ENCODE data around the gene NPTX1. TPM values are rescaled to one million over a fixed set of nuclear protein-coding genes. Genes with fewer than 3 reads are reported as not detected.

Gene NPTX1
- total and polyA plus RNA-seq, 2 donors (not counting 1 experiment from before 2014, with no cell fraction given) = 0.07 to 0.57 TPM

DNA sequence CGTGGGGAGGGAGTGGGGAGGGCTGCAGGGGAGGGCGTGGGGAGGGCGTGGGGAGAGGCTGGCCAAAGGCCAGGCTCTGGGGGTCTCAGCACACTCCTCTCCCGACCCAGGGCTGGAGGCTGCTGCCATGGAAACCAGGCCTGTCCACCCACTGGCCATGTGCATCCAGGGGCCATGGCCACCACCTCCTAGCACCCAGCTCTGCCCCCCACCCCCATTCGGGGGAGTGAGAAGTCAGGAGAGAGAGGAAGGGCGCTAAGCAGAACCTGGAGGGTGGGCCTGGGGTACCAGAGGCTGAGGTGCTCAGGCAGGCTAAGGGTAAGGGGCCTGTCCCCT, 31.8 kb downstream of the NPTX1 start:
- Histone ChIP-seq H3K27me3 (replicated peaks in 1 of 4; ENCODE audit: control extremely low read depth in 1 of 4, control insufficient read depth in 3 of 4, insufficient read depth in 4 of 4, low read length in 3 of 4) (peaks cover 0 to 2% (median 0%) of the 10 kb centered on the region in 4 experiments), H3K27ac (ENCODE audit: low read length in 2 of 2) (no peak overlapping the region), H3K4me3 (ENCODE audit: control extremely low read depth in 1 of 5, extremely low read depth in 1 of 5, insufficient read depth in 1 of 5, low read depth in 2 of 5, low read length in 4 of 5) (no peak overlapping the region), H3K36me3 (replicated peaks in 1 of 2; ENCODE audit: control extremely low read depth in 1 of 2, control insufficient read depth in 1 of 2, extremely low read depth in 1 of 2, insufficient read depth in 2 of 2, low read length in 1 of 2) (no peaks in the 10 kb centered on the region), H3K4me1 (ENCODE audit: control insufficient read depth in 2 of 2, insufficient read depth in 2 of 2, low read length in 2 of 2) (no peaks in the 10 kb centered on the region), H3K9me3 (ENCODE audit: control extremely low read depth in 1 of 3, control insufficient read depth in 2 of 3, insufficient read depth in 1 of 3, low read length in 2 of 3) (peaks cover 0 to 13% (median 0%) of the 10 kb centered on the region in 3 donors), H3K9ac (ENCODE audit: low read length) (no peak overlapping the region), H3K79me2 (ENCODE audit: control insufficient read depth, insufficient read depth, low read length) (no peaks in the 10 kb centered on the region), H3K4me2 (replicated peaks; ENCODE audit: low read depth, low read length, poor library complexity, severe bottlenecking) (no peak overlapping the region), H4K20me1 (ENCODE audit: control insufficient read depth, insufficient read depth, low read length, poor library complexity, severe bottlenecking) (no peaks in the 10 kb centered on the region), H2AFZ (ENCODE audit: insufficient read depth, low read depth, low read length, poor library complexity, severe bottlenecking) (no peak overlapping the region)
- Mint-ChIP-seq H3K4me1 (no peaks in the 10 kb centered on the region), H3K9me3 (ENCODE audit: insufficient read depth) (no peaks in the 10 kb centered on the region), H3K27me3 (peaks cover 16% of the 10 kb centered on the region), H3K27ac (no peak overlapping the region), H3K4me3 (no peak overlapping the region)
- DNase-seq = no peak
- 94% methylated on average over 3 of the region's 6 CpGs for WGBS (ENCODE audit: insufficient coverage)
- no peak for ATAC-seq (ENCODE audit: low read depth)
- intact Hi-C loops (cut with micrococcal nuclease) = no loop called here
- POLR2A ChIA-PET = no interaction called here
- CTCF ChIA-PET = no interaction called here
- TF ChIP-seq EZH2 (IDR thresholded peaks at IDR 0.05; ENCODE audit: borderline replicate concordance, insufficient read depth, low read depth, low read length, poor library complexity, severe bottlenecking) = no peak
- TF ChIP-seq, protein P1, sequence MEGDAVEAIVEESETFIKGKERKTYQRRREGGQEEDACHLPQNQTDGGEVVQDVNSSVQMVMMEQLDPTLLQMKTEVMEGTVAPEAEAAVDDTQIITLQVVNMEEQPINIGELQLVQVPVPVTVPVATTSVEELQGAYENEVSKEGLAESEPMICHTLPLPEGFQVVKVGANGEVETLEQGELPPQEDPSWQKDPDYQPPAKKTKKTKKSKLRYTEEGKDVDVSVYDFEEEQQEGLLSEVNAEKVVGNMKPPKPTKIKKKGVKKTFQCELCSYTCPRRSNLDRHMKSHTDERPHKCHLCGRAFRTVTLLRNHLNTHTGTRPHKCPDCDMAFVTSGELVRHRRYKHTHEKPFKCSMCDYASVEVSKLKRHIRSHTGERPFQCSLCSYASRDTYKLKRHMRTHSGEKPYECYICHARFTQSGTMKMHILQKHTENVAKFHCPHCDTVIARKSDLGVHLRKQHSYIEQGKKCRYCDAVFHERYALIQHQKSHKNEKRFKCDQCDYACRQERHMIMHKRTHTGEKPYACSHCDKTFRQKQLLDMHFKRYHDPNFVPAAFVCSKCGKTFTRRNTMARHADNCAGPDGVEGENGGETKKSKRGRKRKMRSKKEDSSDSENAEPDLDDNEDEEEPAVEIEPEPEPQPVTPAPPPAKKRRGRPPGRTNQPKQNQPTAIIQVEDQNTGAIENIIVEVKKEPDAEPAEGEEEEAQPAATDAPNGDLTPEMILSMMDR (IDR thresholded peaks at IDR 0.05) = no peak

DNA sequence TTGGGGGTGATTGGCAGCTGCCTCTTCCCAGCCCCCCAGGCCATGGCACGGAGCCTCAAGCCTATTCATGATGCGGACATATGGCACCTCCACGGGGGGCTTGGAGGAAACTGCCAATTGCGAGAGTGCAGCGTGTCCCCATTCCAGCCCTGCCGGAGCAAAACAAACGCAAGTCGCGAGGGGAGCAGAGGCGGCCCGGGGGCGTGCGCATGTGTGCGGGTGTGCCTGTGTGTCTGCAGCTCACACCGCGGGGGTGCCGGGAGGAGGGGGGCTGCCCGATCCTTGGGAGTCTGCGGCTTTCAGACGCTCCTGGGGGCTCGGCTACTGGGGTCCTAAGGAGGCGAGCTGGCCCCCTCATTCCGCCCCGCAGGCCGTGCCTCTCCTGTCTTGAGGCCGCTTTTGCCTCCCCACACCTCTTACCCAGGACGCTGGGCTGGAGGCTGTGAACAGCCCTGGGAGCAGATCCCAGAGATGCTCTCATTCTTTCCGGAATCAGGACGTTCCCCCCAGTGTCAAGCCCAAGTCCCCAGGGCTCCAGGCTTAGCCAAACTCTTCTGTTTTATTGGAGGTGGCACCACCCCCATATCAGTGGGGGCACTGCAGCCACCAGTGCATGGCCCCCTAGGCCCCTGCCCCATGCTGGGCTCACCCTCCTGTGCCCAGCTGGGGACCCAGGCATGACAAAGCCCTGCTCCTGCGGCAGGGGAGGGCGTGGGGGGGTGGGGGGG, 32.3 kb downstream of the NPTX1 start:
- intact Hi-C loops (cut with micrococcal nuclease) = no loop called here
- ChIA-PET POLR2A (no interaction called here), CTCF (no interaction called here)
- H4K20me1 ChIP-seq (ENCODE audit: control insufficient read depth, insufficient read depth, low read length, poor library complexity, severe bottlenecking) = no peaks in the 10 kb centered on the region
- TF ChIP-seq, protein P1 (IDR thresholded peaks at IDR 0.05) = no peak
- TF ChIP-seq EZH2 (IDR thresholded peaks at IDR 0.05; ENCODE audit: borderline replicate concordance, insufficient read depth, low read depth, low read length, poor library complexity, severe bottlenecking) = no peak
- no peak overlapping the region for H3K4me3 ChIP-seq (ENCODE audit: control extremely low read depth in 1 of 5, extremely low read depth in 1 of 5, insufficient read depth in 1 of 5, low read depth in 2 of 5, low read length in 4 of 5)
- Mint-ChIP-seq H3K4me3 (no peak overlapping the region), H3K27ac (no peak overlapping the region), H3K27me3 (peaks cover 16% of the 10 kb centered on the region), H3K9me3 (ENCODE audit: insufficient read depth) (no peaks in the 10 kb centered on the region), H3K4me1 (no peaks in the 10 kb centered on the region)
- no peak overlapping the region for H2AFZ ChIP-seq (ENCODE audit: insufficient read depth, low read depth, low read length, poor library complexity, severe bottlenecking)
- H3K4me2 ChIP-seq (replicated peaks; ENCODE audit: low read depth, low read length, poor library complexity, severe bottlenecking) = no peak overlapping the region
- DNase-seq = no peak
- H3K79me2 ChIP-seq (ENCODE audit: control insufficient read depth, insufficient read depth, low read length) = peaks cover 2% of the 10 kb centered on the region
- no peak overlapping the region for H3K9ac ChIP-seq (ENCODE audit: low read length)
- no peak overlapping the region for H3K27ac ChIP-seq (ENCODE audit: low read length in 2 of 2)
- H3K36me3 ChIP-seq (replicated peaks in 1 of 2; ENCODE audit: control extremely low read depth in 1 of 2, control insufficient read depth in 1 of 2, extremely low read depth in 1 of 2, insufficient read depth in 2 of 2, low read length in 1 of 2) = no peaks in the 10 kb centered on the region
- H3K4me1 ChIP-seq (ENCODE audit: control insufficient read depth in 2 of 2, insufficient read depth in 2 of 2, low read length in 2 of 2) = no peaks in the 10 kb centered on the region
- ATAC-seq (ENCODE audit: low read depth) = no peak
- WGBS (ENCODE audit: insufficient coverage) = 61% methylated on average over 29 of the region's 31 CpGs
- H3K27me3 ChIP-seq (replicated peaks in 1 of 4; ENCODE audit: control extremely low read depth in 1 of 4, control insufficient read depth in 3 of 4, insufficient read depth in 4 of 4, low read length in 3 of 4) = peaks cover 0 to 2% (median 0%) of the 10 kb centered on the region in 4 experiments
- peaks cover 0 to 14% (median 0%) of the 10 kb centered on the region in 3 donors for H3K9me3 ChIP-seq (ENCODE audit: control extremely low read depth in 1 of 3, control insufficient read depth in 2 of 3, insufficient read depth in 1 of 3, low read length in 2 of 3)
